ENCODE measurements around the gene ADORA3.

Gene ADORA3

DNA sequence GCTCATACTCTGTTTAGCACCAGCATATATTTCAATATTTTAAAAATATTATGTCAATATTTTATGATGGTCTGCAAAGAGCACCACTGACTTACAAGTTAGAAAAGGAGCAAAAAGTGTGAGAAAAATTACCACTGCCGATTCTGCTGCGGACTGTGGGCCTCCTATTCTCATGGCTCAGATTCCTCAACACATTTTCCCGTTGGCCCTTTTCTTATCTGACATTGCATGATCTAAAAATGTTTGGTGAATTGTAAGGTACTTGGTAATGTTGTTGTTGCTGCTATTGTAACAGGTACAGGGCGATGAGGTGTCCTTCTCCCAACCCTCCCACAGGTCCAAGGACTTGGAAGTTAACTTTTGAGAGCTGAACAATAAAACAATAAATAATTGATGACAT is 28.9 kb downstream of the ADORA3 start:
- DNase-seq (ENCODE audit: low spot score), result no peak

DNA sequence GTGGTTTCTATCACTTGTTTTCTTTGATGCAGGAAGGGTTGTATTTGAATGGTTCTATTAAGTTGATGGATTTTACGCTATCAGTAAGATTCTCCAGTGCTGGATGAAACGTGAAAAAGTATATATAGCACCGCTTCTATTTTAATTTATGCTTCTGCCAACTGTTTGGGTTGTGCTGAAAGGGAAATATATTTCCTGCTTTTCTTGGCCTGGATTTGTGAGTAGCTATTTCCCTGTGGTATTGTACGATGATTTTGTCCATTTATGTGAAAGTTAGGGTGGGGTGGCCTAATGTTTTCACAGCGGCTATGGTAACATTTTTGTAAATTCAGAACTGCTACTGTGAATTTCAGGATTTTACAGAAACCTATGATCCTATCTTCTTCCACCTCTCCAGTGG is 29.3 kb downstream of the ADORA3 start:
- DNase-seq (ENCODE audit: low spot score), result no peak

DNA sequence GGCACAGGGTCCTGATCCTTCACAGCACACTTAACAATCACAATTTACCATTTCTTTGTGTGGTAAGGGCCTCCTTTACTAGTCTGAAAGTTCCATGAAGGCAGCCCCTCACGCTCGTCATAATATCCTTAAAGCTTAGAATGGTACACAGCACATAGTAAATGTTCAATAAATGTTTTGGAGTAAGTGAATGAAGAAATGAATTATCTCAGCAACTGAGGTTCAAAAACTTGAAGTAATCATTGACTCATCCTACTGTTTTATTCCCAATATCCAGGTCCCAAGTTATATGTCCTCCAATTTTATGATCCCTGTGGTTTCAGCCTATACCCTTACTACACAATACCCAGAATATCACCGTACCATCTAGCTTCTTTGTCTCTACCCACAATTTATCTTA is 31.9 kb downstream of the ADORA3 start:
- no peak for DNase-seq (ENCODE audit: low spot score)

DNA sequence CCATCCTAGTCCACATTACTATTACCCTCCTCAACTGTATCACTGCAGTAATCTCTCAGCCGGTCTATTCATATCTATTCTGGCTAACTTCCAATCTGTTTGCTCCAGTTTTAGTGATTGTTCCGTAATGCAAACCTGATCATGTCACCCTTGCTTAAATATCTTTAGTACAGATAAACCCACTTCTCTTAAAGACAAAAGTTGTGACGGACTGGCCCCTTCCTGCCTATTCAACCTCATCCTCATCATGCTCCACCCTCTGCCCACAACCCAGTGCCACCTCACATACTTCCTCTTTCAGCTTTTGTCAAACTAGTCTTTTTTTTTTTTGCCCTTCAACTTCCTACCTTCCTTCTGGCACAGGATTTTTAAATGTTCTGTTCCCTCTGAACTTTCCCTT is 32.4 kb downstream of the ADORA3 start:
- no peak for DNase-seq (ENCODE audit: low spot score)

DNA sequence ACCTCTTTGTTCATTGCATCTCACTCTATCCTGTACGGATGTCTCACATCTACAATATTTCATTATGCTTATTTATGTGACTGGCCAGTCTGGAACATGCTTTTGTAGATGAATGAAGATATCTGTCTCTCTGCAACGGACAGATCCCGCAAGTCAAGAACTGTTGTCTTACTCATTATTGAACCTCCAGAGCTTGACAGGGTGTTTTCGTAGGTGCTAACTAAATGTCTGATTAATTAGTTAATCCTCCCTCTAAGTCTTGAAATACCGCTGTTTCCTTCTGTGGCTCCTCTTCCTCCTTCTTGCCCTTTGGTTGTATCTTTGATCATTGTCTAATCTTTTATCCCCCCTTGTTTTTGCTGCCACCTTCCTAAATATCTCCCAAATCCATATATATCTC is 32.8 kb downstream of the ADORA3 start:
- no peak for DNase-seq (ENCODE audit: low spot score)

DNA sequence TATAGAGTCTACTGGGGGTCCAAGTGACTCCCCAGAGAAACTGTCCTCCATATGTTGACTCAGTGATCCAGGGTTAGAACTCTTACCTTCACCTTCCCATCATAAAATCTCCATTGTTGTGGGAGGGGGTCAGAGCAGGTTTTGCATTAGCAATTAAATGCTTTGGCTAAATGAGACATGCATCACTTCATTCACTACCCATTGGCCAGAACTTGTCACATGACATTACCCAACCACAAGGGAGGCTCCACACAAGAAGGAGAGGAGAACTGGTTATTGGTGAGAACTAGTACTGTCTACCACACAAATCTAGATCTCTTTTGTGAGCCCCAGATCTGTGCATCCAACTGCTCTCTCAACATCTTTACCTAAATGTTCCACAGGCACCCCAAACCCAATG is 33.9 kb downstream of the ADORA3 start:
- DNase-seq (ENCODE audit: low spot score), result no peak

DNA sequence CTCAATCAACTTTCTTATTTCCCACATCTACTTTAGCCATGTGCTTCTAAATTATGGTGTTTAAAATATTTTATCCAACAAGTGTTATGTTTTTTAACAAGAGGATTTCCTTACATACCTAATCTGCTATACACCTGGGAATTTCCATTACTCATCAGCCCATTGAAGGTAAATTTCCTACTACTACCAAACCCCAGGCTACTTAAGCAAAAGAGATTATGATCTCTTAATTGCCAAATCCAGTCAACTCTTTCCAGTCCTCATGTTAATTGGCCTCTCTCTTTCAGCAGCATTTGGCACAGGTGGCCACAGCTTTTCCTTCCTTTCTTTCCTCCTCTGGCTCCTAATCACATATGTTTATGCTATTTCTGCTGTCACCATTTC is 34.7 kb downstream of the ADORA3 start:
- DNase-seq (ENCODE audit: low spot score), result no peak

DNA sequence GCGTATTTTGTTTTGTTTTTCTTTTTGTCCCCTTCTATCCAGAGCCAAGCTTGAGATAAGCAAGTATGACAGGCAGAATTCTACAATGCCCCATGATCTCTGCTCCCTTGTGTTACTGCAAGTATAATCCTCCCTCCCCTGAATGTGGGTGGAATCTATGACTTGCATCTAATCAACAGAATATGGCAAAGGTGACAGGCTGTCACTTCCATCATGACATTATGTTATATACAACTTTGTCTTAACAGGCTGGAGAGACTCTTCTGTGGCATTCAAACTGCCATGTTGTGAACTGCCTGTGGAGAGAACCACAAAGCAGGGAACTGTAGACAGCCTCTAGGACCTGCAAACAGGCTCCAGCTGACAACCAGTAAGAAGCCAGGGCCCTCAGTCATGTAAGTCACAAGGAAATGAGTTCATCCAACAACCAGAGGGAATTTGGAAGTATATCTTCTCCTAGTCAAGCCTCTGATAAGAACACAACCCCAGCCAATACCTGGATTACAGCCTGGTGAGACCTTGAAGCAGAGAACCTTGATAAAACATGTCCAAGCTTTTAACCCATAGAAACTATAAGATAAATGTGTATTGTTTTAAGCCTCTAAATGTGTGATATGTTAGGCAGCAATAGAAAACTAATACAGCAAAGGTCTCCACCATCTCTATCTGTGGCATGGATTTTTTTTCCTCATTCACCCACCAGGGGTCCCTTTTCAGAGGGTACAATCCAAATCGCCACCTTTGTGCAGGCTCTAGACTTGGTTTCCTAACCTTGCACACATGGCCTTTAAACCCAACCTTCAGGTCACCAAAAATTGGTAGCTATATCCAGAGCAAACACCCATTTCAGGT is 35.3 kb downstream of the ADORA3 start:
- DNase-seq (ENCODE audit: low spot score), result no peak

DNA sequence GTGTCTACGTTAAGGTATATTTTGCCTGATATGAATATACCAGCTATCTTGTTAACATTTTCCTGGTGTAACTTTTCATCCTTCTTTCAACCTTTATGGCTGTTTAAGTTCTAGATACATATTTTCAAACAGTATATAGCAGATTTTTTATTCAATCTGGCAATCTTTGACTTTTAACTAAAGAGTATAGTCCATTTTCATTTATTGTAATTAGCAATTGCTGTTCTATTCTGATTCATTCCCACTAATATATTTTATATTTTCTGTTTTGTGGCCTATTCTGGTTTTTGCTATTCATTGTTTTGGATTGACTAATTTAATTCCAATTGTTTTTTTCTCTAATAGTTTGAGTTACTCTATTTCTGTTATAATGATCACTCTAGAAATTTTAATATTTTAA is 37.0 kb downstream of the ADORA3 start:
- DNase-seq (ENCODE audit: low spot score), result no peak

DNA sequence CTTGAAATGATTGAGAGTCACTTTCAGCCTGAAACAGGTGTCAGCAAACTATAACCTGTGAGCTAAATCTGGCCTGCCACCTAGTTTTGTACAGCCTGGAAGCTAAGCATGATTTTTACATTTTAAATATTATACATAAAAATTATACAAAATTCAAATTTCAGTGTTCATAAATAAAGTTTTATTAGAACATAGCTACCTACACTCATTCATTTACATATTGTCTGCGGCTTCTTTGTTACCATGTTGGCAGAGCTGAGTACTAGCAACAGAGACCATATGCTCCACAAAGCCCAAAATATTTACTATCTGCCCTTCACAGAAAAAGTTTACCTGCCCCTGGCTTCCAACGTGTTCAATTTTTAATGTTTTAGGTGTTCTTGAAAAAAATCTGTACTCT is 37.7 kb downstream of the ADORA3 start:
- no peak for DNase-seq (ENCODE audit: low spot score)

DNA sequence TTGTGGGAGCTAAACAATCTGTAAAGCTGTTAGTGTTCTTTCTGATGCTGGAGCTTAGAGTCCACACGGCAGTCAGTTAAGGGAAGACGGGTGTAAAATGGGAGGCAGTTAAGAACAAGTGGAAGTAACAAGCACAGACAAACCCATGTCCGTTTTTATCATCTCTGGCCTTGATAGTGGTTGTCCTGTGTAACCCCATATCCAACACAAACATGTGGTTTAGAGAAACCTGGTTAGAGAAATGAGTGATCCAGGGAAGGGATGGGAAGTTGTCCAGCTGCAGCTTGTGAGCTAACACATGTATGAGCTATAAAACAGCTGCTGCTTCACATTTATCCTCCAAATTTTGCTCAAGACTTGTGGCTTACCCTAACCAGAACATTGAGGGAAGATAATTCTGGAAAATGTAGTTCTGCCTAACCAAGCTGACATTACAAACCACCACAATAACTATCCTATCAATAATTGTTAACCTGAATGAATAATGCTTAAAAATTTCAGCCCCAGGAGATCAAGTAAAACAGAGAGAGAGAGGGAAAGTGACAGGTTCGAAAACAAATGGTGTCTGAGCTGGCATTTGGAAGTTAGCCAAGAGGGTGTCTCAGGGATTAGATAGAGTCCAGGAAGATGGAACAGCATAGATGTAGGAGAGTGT is 40.3 kb downstream of the ADORA3 start:
- no peak for DNase-seq (ENCODE audit: low spot score)

DNA sequence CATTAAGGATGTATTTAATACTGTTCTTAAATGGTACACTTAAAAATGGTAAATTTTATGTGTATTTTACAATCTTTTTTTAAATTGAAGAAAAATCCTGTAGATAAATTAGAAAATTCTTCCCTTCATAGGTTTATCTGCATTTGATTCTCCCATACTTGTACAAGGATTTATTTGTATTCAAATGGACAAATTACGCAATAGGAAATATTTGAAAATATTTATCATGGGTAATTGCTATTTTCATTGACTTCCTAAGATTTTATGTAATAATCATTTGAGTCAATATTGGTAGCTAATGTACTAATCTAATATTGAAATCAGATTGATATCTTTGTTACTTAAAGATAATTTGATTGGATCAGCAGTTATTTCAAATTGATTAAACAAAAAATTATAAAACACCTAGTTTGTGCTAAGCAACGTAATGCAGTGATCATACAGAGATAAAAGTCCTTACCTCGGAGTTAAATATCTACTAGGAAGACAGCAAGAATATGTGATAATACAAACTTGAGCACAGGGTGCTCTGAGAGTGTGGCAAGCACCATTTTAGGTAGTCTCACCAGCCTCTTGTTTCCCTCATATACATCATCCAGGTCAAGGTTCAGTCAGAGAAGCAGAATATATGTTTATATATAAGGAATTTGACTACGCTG is 40.9 kb downstream of the ADORA3 start:
- DNase-seq (ENCODE audit: low spot score), result no peak

DNA sequence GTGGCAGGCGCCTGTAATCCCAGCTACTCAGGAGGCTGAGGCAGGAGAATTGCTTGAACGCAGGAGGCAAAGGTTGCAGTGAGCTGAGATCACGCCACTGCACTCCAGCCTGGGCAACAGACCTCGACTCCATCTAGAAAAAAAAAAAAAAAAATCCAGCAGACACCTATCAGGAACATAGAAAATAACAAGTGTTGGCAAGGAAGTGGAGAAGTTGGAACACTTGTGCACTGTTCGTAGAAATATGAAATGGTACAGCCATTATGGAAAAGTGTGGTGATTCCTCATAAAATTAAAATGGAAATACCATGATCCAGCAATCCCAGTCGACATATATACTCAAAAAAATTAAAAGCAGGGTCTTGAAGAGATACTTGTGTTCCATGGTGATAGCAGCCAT is 41.7 kb downstream of the ADORA3 start:
- DNase-seq (ENCODE audit: low spot score), result no peak

DNA sequence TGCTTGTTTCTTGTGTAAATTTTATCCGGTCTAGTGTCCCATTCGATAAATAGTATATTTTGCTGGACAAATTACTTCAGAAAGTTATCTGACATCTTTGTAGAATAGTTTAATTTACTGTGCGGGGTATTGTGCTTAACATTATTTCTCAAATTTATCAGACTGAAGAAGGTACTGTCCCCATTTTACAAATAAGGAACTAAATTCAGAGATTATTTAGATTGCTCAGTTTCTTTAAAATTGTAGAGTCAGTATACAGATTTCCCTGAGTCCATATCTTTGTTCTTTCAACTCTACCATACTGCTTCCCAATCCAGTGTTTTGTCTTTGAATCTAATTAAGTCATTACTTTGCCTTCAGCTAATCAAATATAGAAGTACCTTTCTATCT is 47.8 kb downstream of the ADORA3 start:
- DNase-seq (ENCODE audit: low spot score), result no peak

DNA sequence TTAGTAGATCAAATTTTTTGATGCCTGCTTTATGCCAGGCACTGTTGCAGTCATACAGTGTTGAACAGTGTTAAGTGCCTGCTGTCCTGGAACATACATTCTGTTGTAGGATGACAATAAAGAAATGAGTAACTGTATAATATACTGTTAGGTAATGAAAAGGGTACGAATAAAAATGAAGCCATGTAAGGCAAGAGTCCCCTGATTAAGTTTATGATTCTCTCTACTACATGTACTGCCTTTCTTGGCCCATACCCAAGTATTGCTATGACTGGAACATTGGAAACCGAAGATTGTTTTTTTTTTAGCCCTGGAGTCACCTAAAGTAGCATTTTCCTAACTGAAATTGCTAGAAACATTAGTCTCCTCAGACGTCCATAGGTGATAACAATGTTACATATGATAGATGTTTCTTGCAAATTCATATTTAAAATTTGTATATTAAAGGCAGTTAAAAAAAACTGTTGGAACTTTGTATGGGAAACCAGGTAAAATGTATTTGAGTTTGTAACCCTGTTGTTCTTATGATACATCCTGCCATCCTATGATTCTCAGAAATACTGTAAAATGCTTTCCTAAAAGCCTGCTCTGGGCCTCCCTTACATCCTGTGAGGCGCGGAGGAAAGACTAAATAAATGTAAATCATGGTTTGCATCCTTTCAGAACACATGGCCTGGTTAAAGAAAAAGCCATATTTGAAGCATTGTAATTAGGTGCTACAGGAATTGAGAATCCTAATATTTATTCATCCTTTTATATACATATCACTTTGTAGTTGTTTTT is 48.4 kb downstream of the ADORA3 start:
- no peak for DNase-seq (ENCODE audit: low spot score)

DNA sequence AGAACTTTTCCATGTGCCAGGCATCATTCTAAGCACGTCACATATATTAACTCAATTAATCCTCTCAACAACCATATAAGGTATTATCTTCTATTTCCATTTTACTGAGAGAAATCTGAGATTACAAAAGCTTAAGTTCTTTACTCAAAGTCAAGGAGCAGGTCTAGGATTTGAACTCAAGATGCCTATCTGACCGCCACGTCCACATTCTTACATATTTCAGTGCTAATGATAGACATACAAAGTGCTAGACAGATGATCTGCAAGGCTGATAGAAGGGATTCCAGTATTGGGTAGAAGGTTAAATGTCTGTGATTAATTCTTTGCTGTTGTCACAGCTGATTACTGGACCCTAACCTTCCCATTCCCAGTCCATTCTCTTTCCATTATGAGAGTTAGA is 49.7 kb downstream of the ADORA3 start:
- no peak for DNase-seq (ENCODE audit: low spot score)

DNA sequence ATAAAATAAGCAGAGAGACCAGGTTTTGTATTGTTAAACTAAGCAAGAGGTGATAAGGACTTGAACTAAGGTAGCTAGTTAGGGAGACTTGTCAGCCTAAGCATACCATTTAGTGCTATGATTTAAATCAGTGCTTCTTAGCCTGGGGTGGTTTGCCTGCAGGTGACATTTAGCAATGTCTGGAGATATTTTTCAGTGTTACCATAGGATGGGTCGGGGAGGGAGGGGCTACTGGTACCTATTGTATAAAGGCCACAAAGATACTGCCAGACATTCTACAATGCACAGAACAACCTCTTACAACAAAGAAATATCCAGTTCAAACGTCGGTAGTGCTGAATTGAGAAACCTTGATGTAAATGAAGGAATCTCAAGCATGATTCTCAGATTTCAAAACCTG is 50.9 kb downstream of the ADORA3 start:
- DNase-seq (ENCODE audit: low spot score), result no peak

DNA sequence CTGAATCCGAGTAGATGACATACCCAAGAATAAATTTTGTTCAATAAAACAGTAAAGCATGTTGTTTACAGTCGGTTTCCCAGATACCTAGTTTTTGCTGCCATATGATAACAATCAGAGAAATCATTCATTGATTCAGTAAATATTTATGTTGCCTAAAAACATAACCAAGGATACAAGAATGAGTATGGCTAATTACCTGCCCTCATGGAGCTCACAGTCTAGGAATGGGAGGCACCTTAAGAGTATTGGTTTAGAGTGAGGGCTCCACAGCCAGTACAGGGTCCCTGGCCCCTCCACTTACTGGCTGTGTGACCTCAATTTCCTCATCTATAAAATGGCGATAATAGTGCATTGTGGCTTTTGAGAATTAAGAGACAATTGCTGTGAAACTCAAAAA is 53.2 kb downstream of the ADORA3 start:
- DNase-seq (ENCODE audit: low spot score), result no peak

DNA sequence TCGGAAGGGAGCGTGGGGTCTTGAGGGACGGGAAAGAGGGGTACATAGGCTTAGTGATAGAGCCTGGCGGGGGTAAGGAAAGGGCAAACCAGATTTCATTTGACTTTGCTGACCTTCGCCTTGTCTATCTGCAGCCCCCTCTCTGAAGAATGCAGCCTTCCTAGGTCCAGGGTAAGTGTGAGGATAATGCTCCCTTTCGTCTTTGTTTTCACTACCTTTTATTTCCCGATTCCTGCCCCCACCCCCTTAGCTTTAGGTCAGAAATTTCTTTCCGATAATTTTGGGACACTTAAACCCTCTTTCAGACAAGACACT is 53.8 kb downstream of the ADORA3 start:
- no peak for DNase-seq (ENCODE audit: low spot score)
